Naive thymus-derived CD8-positive, alpha-beta T cell (primary cell): Measurements from ENCODE around the gene MTX1. TPM values are rescaled to one million over a fixed set of nuclear protein-coding genes. Genes with fewer than 3 reads are reported as not detected.

Experiments used
- ATAC-seq, 2 donors: fragments of 150-1000 bp; cut with Tn5 transposase in 1 of 2; sonication (Bioruptor Pico), chemical (Tn5 transposase) in 1 of 2; 1 replicate in 1 of 2; 2 replicates in 1 of 2; pipeline ENCODE4 v1.10.0; 2021; ENCODE audit warnings: mild to moderate bottlenecking in 2 of 2, moderate library complexity in 2 of 2
- POLR2A ChIA-PET: fragments of 350-600 bp; sonication (Branson Sonifier 250); formaldehyde crosslinking; loops from one replicate; lab custom pipeline; 2021; ENCODE audit warnings: antibody characterized with exemption; lab: Charles Lee
- DNase-seq, 10 donors: peaks; one replicate each; pipeline versions ENCODE4 v3.0.0 to v3.0.0-alpha.2; 2020 to 2022
- H3K27ac Mint-ChIP-seq, 10 donors: one replicate each; pipeline ENCODE4 v1.8.0; 2020 to 2022; ENCODE audit warnings: mild to moderate bottlenecking in 10 of 10, mixed read lengths in 10 of 10, moderate library complexity in 4 of 10, inconsistent platforms in 1 of 10
- H3K27me3 Mint-ChIP-seq, 5 donors: one replicate each; pipeline ENCODE4 v1.8.0; 2021 to 2022; ENCODE audit warnings: mixed read lengths in 5 of 5
- H3K36me3 Mint-ChIP-seq, 3 donors: one replicate each; pipeline ENCODE4 v1.8.0; 2020 to 2022; ENCODE audit warnings: mixed read lengths in 3 of 3, mild to moderate bottlenecking in 2 of 3, inconsistent platforms in 1 of 3
- H3K4me1 Mint-ChIP-seq, 4 donors: one replicate each; pipeline ENCODE4 v1.8.0; 2021 to 2022; ENCODE audit warnings: mixed read lengths in 4 of 4
- H3K4me3 Mint-ChIP-seq, 10 donors: one replicate each; pipeline ENCODE4 v1.8.0; 2020 to 2022; ENCODE audit warnings: mild to moderate bottlenecking in 10 of 10, mixed read lengths in 10 of 10, moderate library complexity in 6 of 10, inconsistent platforms in 1 of 10
- H3K9me3 Mint-ChIP-seq, 9 donors: one replicate each; pipeline ENCODE4 v1.8.0; 2020 to 2022; ENCODE audit warnings: mixed read lengths in 9 of 9, mild to moderate bottlenecking in 3 of 9, inconsistent platforms in 1 of 9, moderate library complexity in 1 of 9
- polyA plus RNA-seq, 3 donors: library from polyadenylated mRNA; unstranded; fragments of 300-500 nt; fragmentation: Illumina TruSeq; gene quantifications; one replicate each; pipeline ENCODE4 v1.2.3, GENCODE V29; 2021
- total RNA-seq, 8 experiments: library from RNA in 2 of 8; stranded (reverse) in 2 of 8; gene quantifications; one replicate each; pipeline ENCODE4 v1.2.3 and lab custom pipeline; 2021 to 2026

MTX1 gene
- total and polyA plus RNA-seq, 5 experiments from 2014 or later, result 26.9 to 50.7 (median 45.8) TPM

- H3K36me3 Mint-ChIP-seq, result peaks cover 0 to 15% (median 6%) of the 10 kb centered on the region in 3 donors
- peaks cover 0 to 2% (median 0%) of the 10 kb centered on the region in 5 donors for H3K27me3 Mint-ChIP-seq
- DNase-seq, result no peak
- POLR2A ChIA-PET, result interaction anchor here (0.6 to 7.8 kb wide), 8 partner anchors 8 to 94 kb away, joined by 3 to 150 read pairs (median 10); partner anchors contain the start of genes MTX1, SLC50A1 and THBS3
- H3K4me1 Mint-ChIP-seq, result peaks cover 24 to 52% (median 44%) of the 10 kb centered on the region in 4 donors
- peak overlapping the region; percentile 66 to 100 (median 98) for H3K27ac Mint-ChIP-seq
- peak overlapping the region; percentile 59 to 100 (median 72) for H3K4me3 Mint-ChIP-seq
- no peaks in the 10 kb centered on the region for H3K9me3 Mint-ChIP-seq
- no peak for ATAC-seq
These were observed 33.1 kb upstream of the MTX1 start for GRCh38 chr1:155175281-155175926.

GRCh38 chr1:155175927-155176371, 32.5 kb upstream of the MTX1 start:
- POLR2A ChIA-PET, result interaction anchor here (0.6 to 7.8 kb wide), 4 partner anchors 18 to 67 kb away, joined by 3 to 150 read pairs (median 27); partner anchors contain the start of genes MTX1 and THBS3
- peaks cover 0 to 2% (median 0%) of the 10 kb centered on the region in 5 donors for H3K27me3 Mint-ChIP-seq
- DNase-seq (peak in 4 of 10 donors; percentile 20 to 34 (median 22)), ATAC-seq (peak in 1 of 2 donors; percentile 13)
- no peaks in the 10 kb centered on the region for H3K9me3 Mint-ChIP-seq
- peak overlapping the region in 8 of 10 donors; percentile 29 to 98 (median 84) for H3K27ac Mint-ChIP-seq
- peaks cover 23 to 52% (median 43%) of the 10 kb centered on the region in 4 donors for H3K4me1 Mint-ChIP-seq
- peaks cover 0 to 14% (median 6%) of the 10 kb centered on the region in 3 donors for H3K36me3 Mint-ChIP-seq
- H3K4me3 Mint-ChIP-seq, result peak overlapping the region in 6 of 10 donors; percentile 3 to 52 (median 40)

- ATAC-seq, result peak; percentile 31 to 48
- POLR2A ChIA-PET, result interaction anchor here (0.9 to 7.8 kb wide), 4 partner anchors 17 to 68 kb away, joined by 3 to 150 read pairs (median 26); partner anchors contain the start of genes MTX1 and THBS3
These were observed 31.9 kb upstream of the MTX1 start for GRCh38 chr1:155176544-155177071.

GRCh38 chr1:155177192-155177917, 31.1 kb upstream of the MTX1 start:
- Mint-ChIP-seq H3K4me3 (no peak overlapping the region), H3K27ac (peak overlapping the region in 1 of 10 donors; percentile 51), H3K4me1 (peaks cover 19 to 47% (median 37%) of the 10 kb centered on the region in 4 donors), H3K9me3 (no peaks in the 10 kb centered on the region), H3K27me3 (peaks cover 0 to 2% (median 0%) of the 10 kb centered on the region in 5 donors), H3K36me3 (peaks cover 0 to 17% (median 6%) of the 10 kb centered on the region in 3 donors)
- DNase-seq (no peak), ATAC-seq (no peak)
- POLR2A ChIA-PET, result interaction anchor here (0.9 to 7.8 kb wide), 5 partner anchors 17 to 67 kb away, joined by 3 to 150 read pairs (median 9); partner anchors contain the start of genes MTX1 and THBS3

More at GRCh38 chr1:155176544-155177071, 31.9 kb upstream of the MTX1 start:
- H3K27ac Mint-ChIP-seq, result peak overlapping the region; percentile 29 to 98 (median 68)
- H3K4me1 Mint-ChIP-seq, result peaks cover 23 to 52% (median 43%) of the 10 kb centered on the region in 4 donors
- peaks cover 0 to 13% (median 6%) of the 10 kb centered on the region in 3 donors for H3K36me3 Mint-ChIP-seq
- DNase-seq, result peak; percentile 63 to 88 (median 82)
- H3K27me3 Mint-ChIP-seq, result peaks cover 0 to 2% (median 0%) of the 10 kb centered on the region in 5 donors
- H3K4me3 Mint-ChIP-seq, result peak overlapping the region; percentile 3 to 63 (median 40)
- H3K9me3 Mint-ChIP-seq, result no peaks in the 10 kb centered on the region

- Mint-ChIP-seq H3K4me1 (peaks cover 16 to 41% (median 33%) of the 10 kb centered on the region in 4 donors), H3K9me3 (no peaks in the 10 kb centered on the region), H3K36me3 (peaks cover 0 to 21% (median 6%) of the 10 kb centered on the region in 3 donors), H3K27me3 (peaks cover 0 to 2% (median 0%) of the 10 kb centered on the region in 5 donors), H3K27ac (no peak overlapping the region), H3K4me3 (no peak overlapping the region)
- DNase-seq (no peak), ATAC-seq (no peak)
- POLR2A ChIA-PET, result interaction anchor here (1.1 to 7.8 kb wide), 4 partner anchors 16 to 67 kb away, joined by 3 to 150 read pairs (median 26); partner anchors contain the start of genes MTX1 and THBS3
These were observed 30.6 kb upstream of the MTX1 start for GRCh38 chr1:155177918-155178281.

GRCh38 chr1:155178441-155179111, 29.9 kb upstream of the MTX1 start:
- peaks cover 13 to 34% (median 27%) of the 10 kb centered on the region in 4 donors for H3K4me1 Mint-ChIP-seq
- DNase-seq (peak in 1 of 10 donors; percentile 49), ATAC-seq (no peak)
- peaks cover 0 to 28% (median 6%) of the 10 kb centered on the region in 3 donors for H3K36me3 Mint-ChIP-seq
- no peak overlapping the region for H3K4me3 Mint-ChIP-seq
- H3K27ac Mint-ChIP-seq, result no peak overlapping the region
- no peaks in the 10 kb centered on the region for H3K27me3 Mint-ChIP-seq
- no peaks in the 10 kb centered on the region for H3K9me3 Mint-ChIP-seq
- POLR2A ChIA-PET, result interaction anchor here (2.2 to 7.8 kb wide), 2 partner anchors 15 to 66 kb away, joined by 9 to 150 read pairs; no protein-coding TSS in a partner anchor

GRCh38 chr1:155179112-155180031, 29.1 kb upstream of the MTX1 start:
- POLR2A ChIA-PET, result interaction anchor here (0.8 to 7.8 kb wide), 2 partner anchors 15 kb away, joined by 6 to 150 read pairs; no protein-coding TSS in a partner anchor
- H3K4me1 Mint-ChIP-seq, result peaks cover 10 to 26% (median 21%) of the 10 kb centered on the region in 4 donors
- ATAC-seq (no peak), DNase-seq (peak in 1 of 10 donors; percentile 42)
- H3K36me3 Mint-ChIP-seq, result peaks cover 0 to 31% (median 6%) of the 10 kb centered on the region in 3 donors
- H3K9me3 Mint-ChIP-seq, result no peaks in the 10 kb centered on the region
- H3K27me3 Mint-ChIP-seq, result no peaks in the 10 kb centered on the region
- H3K4me3 Mint-ChIP-seq, result no peak overlapping the region
- H3K27ac Mint-ChIP-seq, result no peak overlapping the region

- H3K27ac Mint-ChIP-seq, result no peak overlapping the region
- no peak overlapping the region for H3K4me3 Mint-ChIP-seq
- POLR2A ChIA-PET, result no interaction called here
- peaks cover 0 to 31% (median 6%) of the 10 kb centered on the region in 3 donors for H3K36me3 Mint-ChIP-seq
- ATAC-seq (no peak), DNase-seq (peak in 1 of 10 donors; percentile 35)
- H3K9me3 Mint-ChIP-seq, result no peaks in the 10 kb centered on the region
- peaks cover 6 to 15% (median 7%) of the 10 kb centered on the region in 4 donors for H3K4me1 Mint-ChIP-seq
- H3K27me3 Mint-ChIP-seq, result no peaks in the 10 kb centered on the region
These were observed 27.0 kb upstream of the MTX1 start for GRCh38 chr1:155181371-155182051.

- ATAC-seq (no peak), DNase-seq (no peak)
- H3K36me3 Mint-ChIP-seq, result peaks cover 0 to 31% (median 6%) of the 10 kb centered on the region in 3 donors
- POLR2A ChIA-PET, result no interaction called here
- H3K4me3 Mint-ChIP-seq, result no peak overlapping the region
- H3K27ac Mint-ChIP-seq, result no peak overlapping the region
- H3K27me3 Mint-ChIP-seq, result no peaks in the 10 kb centered on the region
- peaks cover under 1 to 10% (median 3%) of the 10 kb centered on the region in 4 donors for H3K4me1 Mint-ChIP-seq
- no peaks in the 10 kb centered on the region for H3K9me3 Mint-ChIP-seq
These were observed 26.4 kb upstream of the MTX1 start for GRCh38 chr1:155182052-155182550.

GRCh38 chr1:155183775-155184221, 24.7 kb upstream of the MTX1 start:
- Mint-ChIP-seq H3K27me3 (no peaks in the 10 kb centered on the region), H3K9me3 (no peaks in the 10 kb centered on the region), H3K4me1 (peaks cover 5 to 12% (median 8%) of the 10 kb centered on the region in 4 donors), H3K27ac (peak overlapping the region in 1 of 10 donors; percentile 23), H3K36me3 (peaks cover 0 to 30% (median 5%) of the 10 kb centered on the region in 3 donors), H3K4me3 (no peak overlapping the region)
- POLR2A ChIA-PET, result interaction anchor here (0.7 to 2.8 kb wide), 4 partner anchors 9 to 64 kb away, joined by 3 to 14 read pairs (median 4); no protein-coding TSS in a partner anchor
- DNase-seq, result no peak
- no peak for ATAC-seq
